ENCODE data around the gene RNF217.

- no peak for TF ChIP-seq SIN3A (IDR thresholded peaks at IDR 0.05; ENCODE audit: borderline replicate concordance, insufficient read depth, low read depth, low read length)
- TF ChIP-seq CTCF (IDR thresholded peaks at IDR 0.05) = no peak
- TF ChIP-seq POLR2AphosphoS5 (IDR thresholded peaks at IDR 0.05; ENCODE audit: low read depth, low read length) = no peak
- no peak for TF ChIP-seq REST (IDR thresholded peaks at IDR 0.05; ENCODE audit: insufficient read depth in 1 of 2, low read depth in 2 of 2, low read length in 1 of 2)
- TF ChIP-seq TCF7L2 (IDR thresholded peaks at IDR 0.05; ENCODE audit: low read depth, low read length) = no peak
These were observed 40.8 kb downstream of the RNF217 start for GRCh38 chr6:125003070-125003469.
